G401.6 (cell line): ENCODE measurements around the gene AIRE.
"Not testable (repeated sequence)": the region's sequence is repeated elsewhere in the genome, so short reads cannot be mapped to it uniquely, and the experiment has no call there.

Source experiments
- FAIRE-seq: peaks from 2 replicates; lab custom pipeline; 2012; peaks lifted over from hg19 to GRCh38; lab: Jason Lieb, UNC

AIRE gene

GRCh38 chr21:44338971-44339910 is 53.6 kb downstream of the AIRE start, which contains the start of gene CFAP410:
TSS of gene CFAP410 (minus strand) at chr21:44339390. CDS start at chr21:44339194, 196 bp downstream.
- no peak for FAIRE-seq

GRCh38 chr21:44341726-44342458 is 56.2 kb downstream of the AIRE start:
- FAIRE-seq: not testable (repeated sequence)

- FAIRE-seq: not testable (repeated sequence)
These were observed 57.3 kb downstream of the AIRE start for GRCh38 chr21:44342981-44343380.

GRCh38 chr21:44344541-44345183 is 59.0 kb downstream of the AIRE start:
- FAIRE-seq: no peak

GRCh38 chr21:44345495-44345894 is 59.8 kb downstream of the AIRE start:
- no peak for FAIRE-seq

- FAIRE-seq: no peak
These were observed 62.3 kb downstream of the AIRE start for GRCh38 chr21:44347911-44348451.
